ENCODE data around the gene SPIB. TPM values are rescaled to one million over a fixed set of nuclear protein-coding genes. Genes with fewer than 3 reads are reported as not detected.

SPIB gene
- total and polyA plus RNA-seq, 4 donors: 0.09 to 5.0 (median 0.36) TPM

DNA sequence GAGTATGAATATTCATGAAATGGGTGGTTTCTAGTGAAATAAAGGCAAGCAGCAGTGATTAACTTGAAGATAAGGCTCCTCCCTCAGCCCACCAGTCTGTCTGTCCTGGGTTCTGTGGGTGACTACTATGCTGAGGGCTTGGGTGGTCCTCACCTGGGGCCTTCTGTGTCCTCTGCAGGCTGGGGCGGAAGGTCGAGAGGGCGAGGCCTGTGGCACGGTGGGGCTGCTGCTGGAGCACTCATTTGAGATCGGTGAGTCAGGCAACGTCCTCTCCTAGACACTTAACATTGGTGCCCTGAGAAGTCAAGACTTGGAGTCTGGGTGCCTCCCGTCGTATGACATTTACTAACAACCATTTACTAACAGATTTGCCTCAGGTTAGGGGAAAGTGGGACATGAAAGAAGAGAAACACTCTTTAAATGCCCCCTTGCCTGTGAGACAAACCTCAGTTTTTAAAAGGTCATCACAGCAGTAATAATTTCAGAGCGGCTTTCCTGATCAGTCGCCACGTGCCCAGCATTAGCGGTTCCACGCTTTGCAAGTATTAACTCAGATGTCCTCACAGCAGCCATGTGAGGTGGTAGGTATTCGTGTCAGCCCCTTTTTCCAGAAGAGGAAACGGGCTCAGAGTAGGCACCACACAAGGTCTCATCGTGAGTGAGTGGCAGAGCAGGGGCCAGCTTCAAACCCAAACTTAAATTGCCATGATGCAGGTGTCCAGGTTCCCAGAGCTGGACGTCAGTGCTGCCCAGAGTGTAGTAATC lies 59.2 kb downstream of the SPIB start:
- TF ChIP-seq, protein P1, sequence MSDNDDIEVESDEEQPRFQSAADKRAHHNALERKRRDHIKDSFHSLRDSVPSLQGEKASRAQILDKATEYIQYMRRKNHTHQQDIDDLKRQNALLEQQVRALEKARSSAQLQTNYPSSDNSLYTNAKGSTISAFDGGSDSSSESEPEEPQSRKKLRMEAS (IDR thresholded peaks at IDR 0.05): no peak
- TF ChIP-seq EGR1 (IDR thresholded peaks at IDR 0.05; ENCODE audit: low read depth in 2 of 2) (no peak), SP1 (IDR thresholded peaks at IDR 0.05) (no peak), FOXA1 (IDR thresholded peaks at IDR 0.05) (no peak), NR2F2 (IDR thresholded peaks at IDR 0.05) (no peak), RAD21 (IDR thresholded peaks at IDR 0.05) (no peak), RXRA (IDR thresholded peaks at IDR 0.05) (no peak), YY1 (IDR thresholded peaks at IDR 0.05) (no peak), TAF1 (conservative IDR thresholded peaks at IDR 0.05) (no peak)
- H3K9me3 ChIP-seq (ENCODE audit: control insufficient read depth in 4 of 4, low read length in 3 of 4): no peaks in the 10 kb centered on the region
- WGBS: 98% methylated on average over 17 of the region's 17 CpGs
- peaks cover 5 to 19% (median 15%) of the 10 kb centered on the region in 4 donors for H3K4me1 ChIP-seq (ENCODE audit: control insufficient read depth in 4 of 4, insufficient read depth in 4 of 4, low read length in 3 of 4)
- peaks cover 7 to 34% (median 11%) of the 10 kb centered on the region in 4 donors for H3K36me3 ChIP-seq (ENCODE audit: control insufficient read depth in 4 of 4, insufficient read depth in 3 of 4, low read depth in 1 of 4, low read length in 3 of 4)
- H3K27ac ChIP-seq (ENCODE audit: low read depth in 1 of 2, low read length in 2 of 2): no peak overlapping the region
- no peak overlapping the region for H3K9ac ChIP-seq (ENCODE audit: low read depth in 1 of 2, low read length in 2 of 2)
- DNase-seq (ENCODE audit: low spot score): no peak
- H3K4me3 ChIP-seq (ENCODE audit: low read depth in 1 of 3, low read length in 3 of 3): no peak overlapping the region
- no peaks in the 10 kb centered on the region for H3K27me3 ChIP-seq (ENCODE audit: control insufficient read depth in 4 of 4, insufficient read depth in 4 of 4, low read length in 3 of 4)

DNA sequence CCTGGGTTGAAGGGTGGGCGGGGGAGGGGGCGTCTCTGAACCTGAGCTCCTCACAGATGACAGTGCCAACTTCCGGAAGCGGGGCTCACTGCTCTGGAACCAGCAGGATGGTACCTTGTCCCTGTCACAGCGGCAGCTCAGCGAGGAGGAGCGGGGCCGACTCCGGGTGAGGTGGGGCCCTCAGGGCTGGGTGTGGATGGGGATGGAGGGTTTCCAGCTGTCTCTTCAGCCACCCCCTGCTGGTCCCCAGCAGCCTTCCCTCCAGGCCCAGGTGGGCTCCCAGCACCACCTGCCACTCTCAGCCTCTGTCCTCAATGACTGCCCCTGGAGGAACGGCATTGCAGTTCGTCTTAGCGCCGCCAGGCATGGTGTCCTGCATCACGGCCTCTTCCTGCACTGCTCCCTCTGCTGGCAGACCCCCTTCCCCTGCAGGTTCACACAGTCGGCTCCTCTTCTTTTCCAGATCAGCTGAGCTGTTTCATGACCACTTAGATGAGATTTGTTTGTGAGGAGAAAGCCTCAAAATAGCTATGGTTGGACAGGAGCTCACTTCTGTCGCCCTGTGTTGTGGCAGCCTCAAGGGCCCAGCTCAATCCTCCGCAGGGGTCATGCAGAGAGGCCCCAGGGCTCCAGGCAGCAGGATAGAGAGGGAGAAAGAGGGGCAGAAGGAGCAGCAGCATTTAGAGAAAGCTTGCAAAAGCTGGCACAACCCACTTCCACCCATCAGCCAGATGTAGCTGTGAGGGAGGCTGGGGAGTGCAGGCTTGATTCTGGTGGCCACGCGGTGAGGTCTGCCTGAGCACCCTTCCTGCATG lies 60.4 kb downstream of the SPIB start:
- DNase-seq (ENCODE audit: low spot score): no peak
- Histone ChIP-seq H3K27ac (ENCODE audit: low read depth in 1 of 2, low read length in 2 of 2) (no peak overlapping the region), H3K4me3 (ENCODE audit: low read depth in 1 of 3, low read length in 3 of 3) (no peak overlapping the region), H3K36me3 (ENCODE audit: control insufficient read depth in 4 of 4, insufficient read depth in 3 of 4, low read depth in 1 of 4, low read length in 3 of 4) (peaks cover 7 to 38% (median 11%) of the 10 kb centered on the region in 4 donors), H3K9me3 (ENCODE audit: control insufficient read depth in 4 of 4, low read length in 3 of 4) (no peaks in the 10 kb centered on the region), H3K27me3 (ENCODE audit: control insufficient read depth in 4 of 4, insufficient read depth in 4 of 4, low read length in 3 of 4) (no peaks in the 10 kb centered on the region), H3K9ac (ENCODE audit: low read depth in 1 of 2, low read length in 2 of 2) (no peak overlapping the region), H3K4me1 (ENCODE audit: control insufficient read depth in 4 of 4, insufficient read depth in 4 of 4, low read length in 3 of 4) (peaks cover 5 to 19% (median 15%) of the 10 kb centered on the region in 4 donors)
- TF ChIP-seq FOXA1 (IDR thresholded peaks at IDR 0.05) (no peak), CTCF (IDR thresholded peaks at IDR 0.05; ENCODE audit: low read depth, low read length, missing input control) (peak; percentile 5)
- 95% methylated on average over 19 of the region's 19 CpGs for WGBS

DNA sequence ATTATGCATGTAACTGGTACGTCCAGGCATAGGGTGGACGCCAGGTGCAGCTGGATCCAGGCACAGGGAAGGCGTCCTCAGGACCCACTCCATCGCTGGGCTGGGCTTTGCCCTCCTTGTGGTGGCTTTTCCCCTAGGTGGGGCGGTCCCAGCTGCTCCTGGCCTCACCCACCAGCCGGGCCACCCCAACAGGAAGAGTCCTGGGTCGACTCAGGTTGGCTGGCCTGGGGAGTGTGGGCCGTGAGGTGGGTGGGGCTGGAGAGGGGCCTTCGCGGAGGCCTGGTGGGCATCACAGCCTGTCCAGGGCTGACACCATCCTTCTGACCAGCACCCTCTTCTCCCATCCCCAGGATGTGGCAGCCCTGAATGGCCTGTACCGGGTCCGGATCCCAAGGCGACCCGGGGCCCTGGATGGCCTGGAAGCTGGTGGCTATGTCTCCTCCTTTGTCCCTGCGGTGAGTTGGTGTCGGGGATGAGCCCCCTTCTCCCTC lies 61.1 kb downstream of the SPIB start:
- no peak for DNase-seq (ENCODE audit: low spot score)
- Histone ChIP-seq H3K27me3 (ENCODE audit: control insufficient read depth in 4 of 4, insufficient read depth in 4 of 4, low read length in 3 of 4) (no peaks in the 10 kb centered on the region), H3K4me3 (ENCODE audit: low read depth in 1 of 3, low read length in 3 of 3) (no peak overlapping the region), H3K27ac (ENCODE audit: low read depth in 1 of 2, low read length in 2 of 2) (no peak overlapping the region), H3K4me1 (ENCODE audit: control insufficient read depth in 4 of 4, insufficient read depth in 4 of 4, low read length in 3 of 4) (peaks cover 5 to 19% (median 15%) of the 10 kb centered on the region in 4 donors), H3K9me3 (ENCODE audit: control insufficient read depth in 4 of 4, low read length in 3 of 4) (no peaks in the 10 kb centered on the region), H3K9ac (ENCODE audit: low read depth in 1 of 2, low read length in 2 of 2) (no peak overlapping the region), H3K36me3 (ENCODE audit: control insufficient read depth in 4 of 4, insufficient read depth in 3 of 4, low read depth in 1 of 4, low read length in 3 of 4) (peaks cover 7 to 38% (median 11%) of the 10 kb centered on the region in 4 donors)
- 97% methylated on average over 16 of the region's 16 CpGs for WGBS
- TF ChIP-seq FOXA1 (IDR thresholded peaks at IDR 0.05) (no peak), REST (IDR thresholded peaks at IDR 0.05) (no peak), CTCF (IDR thresholded peaks at IDR 0.05; ENCODE audit: low read depth, low read length, missing input control) (no peak), RXRA (IDR thresholded peaks at IDR 0.05) (no peak), ATF3 (IDR thresholded peaks at IDR 0.05) (no peak), RAD21 (IDR thresholded peaks at IDR 0.05) (no peak), NR2F2 (IDR thresholded peaks at IDR 0.05) (no peak), TAF1 (conservative IDR thresholded peaks at IDR 0.05) (no peak), HNF4G (IDR thresholded peaks at IDR 0.05) (no peak), GABPA (IDR thresholded peaks at IDR 0.05 in 1 of 2, conservative IDR thresholded peaks at IDR 0.05 in 1 of 2) (no peak), FOXA2 (IDR thresholded peaks at IDR 0.05) (no peak)
- TF ChIP-seq, protein P1 (IDR thresholded peaks at IDR 0.05): no peak

Data from liver (tissue), 9 donors.